ENCODE data around the gene ITIH1.

- TF ChIP-seq CTCF (conservative IDR thresholded peaks at IDR 0.05), result no peak
- no peak for TF ChIP-seq EZH2 (IDR thresholded peaks at IDR 0.05; ENCODE audit: low read depth)
Measured at GRCh38 chr3:52790337-52790736, 12.9 kb downstream of the ITIH1 start.
